GM18520 (cell line): Measurements from ENCODE around the gene SURF4.

Experiments used
- ATAC-seq: cut with Tn5 transposase; IDR thresholded peaks from one replicate; pipeline ENCODE4 v1.9.1; 2021; ENCODE audit not compliant: unreplicated experiment

Gene SURF4

GRCh38 chr9:133375116-133375723 lies 640 bp downstream of the SURF4 start:
- ATAC-seq, result no peak

DNA sequence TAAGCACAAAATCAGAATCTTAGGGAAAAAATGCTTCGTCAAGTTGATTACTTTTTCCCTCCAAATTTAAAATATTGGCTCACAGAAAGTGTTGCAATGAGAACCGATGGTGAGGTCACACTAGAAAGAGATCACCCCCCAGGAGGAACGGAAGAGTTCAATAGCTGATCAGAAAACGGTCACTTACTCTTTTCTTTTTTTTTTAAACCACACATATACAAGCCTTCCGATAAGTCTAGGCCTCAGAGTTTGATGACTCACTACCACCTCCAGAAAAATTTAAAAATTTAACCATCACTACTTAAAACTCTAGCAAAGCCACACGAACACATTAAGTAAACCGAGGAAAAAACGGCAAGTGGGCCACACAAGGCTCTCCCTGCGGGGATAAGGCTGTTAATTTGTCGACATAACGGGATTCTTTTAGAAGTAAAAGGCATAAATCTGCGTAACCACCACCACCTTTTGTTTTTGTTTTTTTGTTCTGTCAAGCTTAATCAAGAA lies 1.2 kb downstream of the SURF4 start:
- ATAC-seq, result no peak

- no peak for ATAC-seq
Measured at GRCh38 chr9:133372144-133372543, 3.7 kb downstream of the SURF4 start.

DNA sequence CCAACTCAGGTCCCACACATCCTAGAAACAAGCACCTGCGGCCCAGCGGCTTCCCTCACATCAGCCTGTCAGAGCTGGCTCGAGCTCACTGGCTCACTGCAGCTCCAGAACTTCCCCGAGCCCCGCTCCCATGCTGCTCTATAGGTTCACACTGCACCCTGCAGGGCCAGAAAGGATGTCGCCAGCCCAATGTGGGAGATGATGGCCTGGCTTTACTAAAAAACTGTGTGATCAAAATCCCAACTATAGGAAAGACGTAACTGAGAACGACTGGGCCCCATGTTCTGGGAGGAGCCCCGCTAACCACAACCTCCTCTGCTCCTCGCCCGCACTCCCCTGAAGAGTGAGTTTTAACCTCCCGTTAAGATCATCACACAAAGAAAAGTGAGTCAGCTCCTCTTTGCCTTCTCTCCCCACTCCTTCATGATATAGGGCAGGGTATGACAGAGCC lies 4.6 kb downstream of the SURF4 start:
- ATAC-seq, result no peak

- no peak for ATAC-seq
Measured at GRCh38 chr9:133370685-133371084, 5.2 kb downstream of the SURF4 start.

DNA sequence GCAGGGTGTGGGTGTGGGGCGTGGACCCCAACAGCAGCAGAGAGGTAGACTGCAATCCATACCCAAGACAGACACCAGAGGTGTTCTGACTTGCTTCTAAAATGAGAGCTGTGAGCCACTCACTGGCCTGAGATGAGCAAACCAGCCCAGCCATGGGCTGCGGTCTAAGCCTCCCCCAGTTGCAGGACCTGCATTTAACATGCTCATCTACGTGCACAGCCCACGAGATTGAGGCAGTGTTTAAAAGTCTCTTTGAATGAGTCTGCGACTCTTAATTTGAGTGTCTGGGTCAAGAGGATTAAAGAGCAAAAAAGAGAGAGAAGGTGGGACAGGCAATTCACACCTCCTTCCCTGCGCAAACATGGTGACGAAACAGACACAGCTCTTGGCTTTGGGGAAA lies 5.9 kb downstream of the SURF4 start:
- no peak for ATAC-seq

DNA sequence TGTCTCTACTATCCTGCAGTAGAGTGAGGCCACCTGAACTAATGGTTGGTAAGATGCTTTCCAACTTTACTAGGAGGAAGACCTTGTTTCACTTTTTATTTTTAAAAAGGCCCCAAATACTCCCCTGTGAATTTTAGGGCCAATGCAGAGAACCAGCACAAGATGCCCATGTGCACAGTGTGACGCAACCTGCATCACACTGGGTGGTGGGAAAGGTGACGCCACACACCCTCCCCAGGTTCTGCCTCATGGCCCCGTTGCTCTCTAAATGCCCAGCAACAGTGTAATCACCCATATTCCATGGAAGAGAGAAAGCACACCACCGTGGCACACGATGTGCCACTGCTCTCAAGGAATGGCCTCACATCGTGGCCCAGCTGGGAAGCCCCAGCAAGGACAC lies 6.4 kb downstream of the SURF4 start:
- no peak for ATAC-seq

DNA sequence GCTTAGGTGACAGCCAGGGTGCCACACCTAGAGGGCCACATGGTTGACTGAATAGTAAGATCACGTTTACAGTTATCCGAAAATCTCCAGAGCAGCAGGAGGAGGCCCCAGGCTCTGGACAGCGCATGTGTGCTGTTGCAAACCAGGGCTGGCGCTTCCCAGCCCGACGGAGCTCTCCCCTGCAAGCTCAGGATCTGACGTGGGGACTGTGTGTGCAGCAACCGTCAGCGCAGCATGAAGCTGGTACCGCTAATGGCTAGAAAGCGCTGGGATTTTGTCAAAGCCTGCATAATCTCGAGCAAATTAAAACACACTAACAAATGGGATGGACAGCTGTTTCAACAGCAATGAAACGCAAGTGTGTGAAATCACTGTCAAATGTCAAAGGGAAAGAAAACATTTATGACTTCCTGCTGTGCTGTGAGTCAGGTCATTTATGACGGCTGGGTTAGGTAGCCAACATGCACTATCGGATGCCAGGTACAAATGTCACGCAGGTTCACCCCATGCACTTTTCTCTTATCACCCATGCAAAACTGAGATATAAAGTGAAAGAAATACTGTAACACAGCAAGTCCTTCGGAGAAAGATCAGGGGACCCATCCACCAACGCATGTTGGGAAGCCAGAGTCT lies 7.5 kb downstream of the SURF4 start:
- ATAC-seq, result no peak

GRCh38 chr9:133367778-133368177 lies 8.1 kb downstream of the SURF4 start:
- no peak for ATAC-seq

GRCh38 chr9:133367221-133367620 lies 8.6 kb downstream of the SURF4 start:
- no peak for ATAC-seq

DNA sequence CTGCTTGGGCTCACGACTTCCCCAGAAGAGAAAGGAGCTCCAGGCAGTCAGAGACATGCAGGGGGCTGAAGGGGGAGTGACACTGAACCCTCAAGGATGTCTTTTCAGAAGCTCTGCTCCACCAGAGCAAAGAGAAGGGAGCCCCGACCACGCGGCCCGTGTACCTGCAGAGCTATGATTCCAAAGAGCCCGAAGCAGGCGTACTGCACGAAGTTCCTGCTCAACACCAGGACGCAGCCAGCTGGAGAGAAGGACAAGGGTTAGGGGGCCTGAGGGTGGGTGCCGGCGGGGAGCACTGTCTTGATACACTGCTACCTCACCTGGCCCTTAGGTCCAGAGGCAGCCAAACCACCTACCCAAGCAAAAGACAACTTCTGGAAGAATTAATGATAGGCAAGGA lies 9.4 kb downstream of the SURF4 start:
- ATAC-seq, result no peak

DNA sequence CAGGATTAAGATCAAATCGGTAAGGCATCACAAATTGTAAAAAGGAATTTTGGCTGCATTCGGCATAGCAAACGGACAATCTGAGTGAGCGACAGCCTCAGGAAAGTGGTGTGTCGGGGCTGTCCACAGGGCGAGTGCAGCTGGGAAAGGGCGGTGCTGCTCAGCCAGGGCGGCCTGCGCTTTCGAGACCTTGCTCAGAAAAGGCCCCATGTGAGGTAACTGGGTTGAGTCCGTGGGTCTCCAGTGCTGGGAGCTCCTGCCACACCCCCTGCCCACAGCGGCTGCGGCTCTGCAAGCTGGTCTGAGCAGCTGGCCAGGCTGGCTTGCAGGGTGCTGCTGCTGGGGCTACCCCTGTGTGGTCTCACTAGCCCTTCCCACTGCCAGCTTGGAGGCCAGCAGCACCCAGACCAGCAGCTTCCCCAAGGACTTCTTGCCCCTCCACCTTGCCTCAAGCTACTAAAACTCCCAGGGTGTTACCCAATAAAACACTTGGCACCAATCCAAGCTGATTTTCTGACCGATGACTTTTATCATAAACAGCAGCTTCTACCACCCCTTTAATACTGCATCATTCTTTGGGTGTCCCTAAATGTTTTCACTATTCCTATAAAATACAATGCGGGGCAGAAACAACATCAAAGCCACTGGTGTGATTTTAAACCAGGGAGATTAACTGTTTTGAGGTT lies 13.4 kb downstream of the SURF4 start:
- no peak for ATAC-seq

- no peak for ATAC-seq
Measured at GRCh38 chr9:133361507-133362092, 14.3 kb downstream of the SURF4 start.

DNA sequence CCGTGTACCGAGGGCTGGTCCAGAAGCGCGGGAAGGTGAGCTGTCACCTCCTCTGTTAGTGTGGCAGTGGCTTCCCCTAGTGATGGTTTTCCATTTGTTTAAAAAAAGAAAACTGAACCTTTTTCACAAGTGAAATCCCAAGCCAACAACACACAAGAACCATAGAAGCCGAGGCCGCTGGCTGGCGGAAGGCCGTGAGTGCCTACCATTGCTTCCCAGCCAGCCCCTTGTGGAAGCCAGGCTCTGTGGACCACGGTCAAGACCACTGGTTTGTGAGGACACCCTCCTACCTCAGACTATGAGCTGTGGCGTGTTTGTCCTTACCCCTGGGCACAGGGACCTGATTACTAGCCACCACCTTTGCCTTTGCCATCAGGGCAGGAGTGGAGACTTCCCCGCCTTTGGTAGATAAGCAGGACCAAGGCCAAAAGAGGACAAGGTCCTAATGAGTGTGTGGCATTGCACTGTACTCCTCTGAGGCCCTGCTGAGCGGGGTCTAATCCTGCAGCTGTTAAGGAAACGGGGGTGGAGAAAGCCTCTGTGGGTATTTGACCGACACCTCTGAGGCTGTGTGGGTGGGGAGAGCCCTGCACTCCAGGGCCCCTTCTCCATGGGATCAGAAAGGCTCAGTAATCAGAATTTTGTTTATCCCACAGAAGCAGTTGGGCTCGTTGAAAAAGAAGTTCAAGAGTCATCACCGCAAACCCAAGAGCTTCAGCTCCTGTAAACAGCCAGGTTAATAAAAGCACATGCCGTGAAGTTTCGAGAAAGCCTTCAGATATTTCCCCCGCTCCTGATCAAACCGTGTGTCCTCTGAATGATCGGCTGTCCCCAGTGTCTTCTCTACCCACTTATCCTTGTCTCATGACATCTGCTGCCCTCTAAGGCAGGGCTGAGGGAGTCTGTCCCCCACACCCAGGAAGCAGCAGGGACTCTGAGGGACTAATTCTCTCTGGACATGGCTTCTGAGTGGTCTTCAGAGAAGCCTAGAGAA lies 15.2 kb downstream of the SURF4 start:
- no peak for ATAC-seq

GRCh38 chr9:133359399-133360175 lies 16.3 kb downstream of the SURF4 start:
- ATAC-seq, result no peak

DNA sequence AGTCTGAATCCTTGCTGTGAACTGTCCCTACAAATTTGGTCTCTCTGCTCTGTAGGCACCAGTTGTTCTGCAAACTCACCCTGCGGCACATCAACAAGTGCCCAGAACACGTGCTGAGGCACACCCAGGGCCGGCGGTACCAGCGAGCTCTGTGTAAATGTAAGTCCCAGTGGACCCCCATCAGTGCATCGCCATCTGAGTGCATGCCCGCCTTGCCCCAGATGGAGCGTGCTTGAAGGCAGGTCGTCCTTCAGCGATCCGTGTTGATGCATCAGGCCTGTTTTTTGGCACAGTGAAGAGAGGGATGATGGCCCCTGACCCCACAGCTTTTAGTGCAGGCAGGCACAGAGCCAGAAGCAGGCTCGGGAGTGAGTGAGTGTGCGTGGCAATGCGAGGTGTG lies 18.2 kb downstream of the SURF4 start:
- no peak for ATAC-seq

DNA sequence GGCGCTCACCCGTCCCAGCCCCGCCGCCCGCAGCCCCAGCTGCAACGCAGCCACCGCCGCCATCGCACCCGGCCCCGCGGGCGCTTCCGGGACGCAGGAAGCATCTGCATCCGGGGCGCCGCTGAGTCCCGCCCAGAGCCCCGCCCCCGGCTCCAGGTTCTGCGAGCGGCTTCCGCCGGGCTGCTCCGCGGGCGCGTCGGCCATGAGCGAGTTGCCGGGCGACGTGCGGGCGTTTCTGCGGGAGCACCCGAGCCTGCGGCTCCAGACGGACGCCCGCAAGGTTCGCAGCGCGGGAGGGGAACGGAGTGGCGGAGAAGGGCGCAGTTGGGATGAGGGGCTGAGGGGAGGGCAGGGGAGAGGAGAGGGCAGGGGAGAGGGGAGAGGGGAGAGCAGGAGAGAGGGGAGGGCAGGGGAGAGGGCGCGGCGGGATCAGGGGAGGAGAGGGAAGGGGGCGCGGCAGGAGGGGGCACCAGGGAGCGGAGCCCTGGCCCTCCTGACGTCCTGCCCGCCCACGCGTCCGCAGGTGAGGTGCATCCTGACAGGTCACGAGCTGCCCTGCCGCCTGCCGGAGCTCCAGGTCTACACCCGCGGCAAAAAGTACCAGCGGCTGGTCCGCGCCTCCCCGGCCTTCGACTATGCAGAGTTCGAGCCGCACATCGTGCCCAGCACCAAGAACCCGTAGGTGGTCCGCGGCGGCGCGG lies 19.3 kb downstream of the SURF4 start, which contains the start of the genes SURF1 and SURF2:
Gene SURF1, minus strand, starts transcription at position 97 of the 701 bp plus-strand sequence. Its CDS starts 34 bp downstream, at position 63.
Gene SURF2, plus strand, starts transcription at position 160 of the 701 bp plus-strand sequence. Its CDS starts 43 bp downstream, at position 203.
- peak; percentile 52 for ATAC-seq

GRCh38 chr9:133355881-133356357 lies 19.9 kb downstream of the SURF4 start:
- peak; percentile 12 for ATAC-seq

DNA sequence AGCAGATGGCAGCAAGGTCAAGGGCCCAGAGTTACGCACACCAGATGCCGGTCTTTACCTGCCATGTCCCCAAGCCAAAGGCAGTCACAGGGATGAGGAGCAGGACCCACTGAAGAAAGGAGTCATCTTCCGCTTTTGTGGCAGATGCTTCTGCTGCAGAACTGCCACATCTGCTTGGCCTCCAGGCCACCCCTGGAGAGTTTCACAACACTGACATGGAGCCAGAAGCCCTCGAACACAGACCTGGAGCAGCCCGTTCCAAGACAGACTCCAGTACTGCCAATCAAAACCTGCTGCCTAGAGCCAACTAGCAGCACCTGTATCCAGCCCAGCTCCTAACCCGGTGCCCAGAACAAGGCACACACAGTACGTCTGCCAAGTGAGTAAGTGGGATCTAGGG lies 21.1 kb downstream of the SURF4 start:
- ATAC-seq, result no peak
